CD1c-positive myeloid dendritic cell (primary cell): ENCODE measurements around the gene DMBT1.

ENCODE experiments used
- DNase-seq: peaks from one replicate; pipeline ENCODE4 v3.0.0-alpha.2; 2016; ENCODE audit errors: extremely low spot score

The DMBT1 gene

DNA sequence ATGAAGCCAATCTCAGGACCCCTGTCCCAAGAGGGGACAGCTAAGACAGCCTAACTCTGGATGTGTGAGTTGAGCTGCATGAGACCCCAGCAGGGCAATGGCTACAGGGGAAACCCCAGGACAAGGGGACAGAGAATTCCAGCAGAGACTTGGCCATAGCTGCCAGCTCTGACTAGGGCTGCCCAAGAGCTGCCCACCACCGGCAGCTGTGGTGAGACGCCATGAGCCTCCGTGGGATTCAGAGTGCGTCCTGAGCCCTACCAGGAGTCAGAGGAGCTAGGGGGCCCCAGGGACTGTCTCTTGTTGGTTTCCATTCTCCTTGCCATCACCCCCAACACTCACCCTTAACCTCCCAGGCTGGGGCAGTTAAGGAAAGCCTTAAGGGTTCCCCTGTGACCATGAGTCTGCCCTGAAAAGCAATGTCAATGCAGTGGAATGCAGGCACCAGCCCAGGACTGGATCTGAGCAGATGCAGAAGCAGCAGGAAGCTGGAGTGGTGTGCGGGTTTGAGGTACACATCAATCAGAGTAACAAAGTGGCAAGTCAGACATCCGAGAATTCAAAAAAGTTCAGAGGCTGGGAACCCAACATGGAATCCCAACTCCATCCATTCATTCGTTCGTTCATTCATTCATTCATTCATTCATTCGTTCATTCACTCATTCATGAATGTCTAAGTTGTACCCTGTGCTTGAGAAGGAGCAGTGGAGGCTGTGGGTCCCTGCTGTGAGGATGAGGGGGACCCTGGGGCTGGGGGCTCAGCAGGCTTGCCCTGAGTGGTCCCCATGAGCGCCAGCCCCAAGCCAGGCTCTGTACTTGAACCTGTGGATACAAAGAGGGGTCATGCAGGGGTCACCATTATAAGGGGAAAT is 86.2 kb downstream of the DMBT1 start:
- DNase-seq, result no peak

DNA sequence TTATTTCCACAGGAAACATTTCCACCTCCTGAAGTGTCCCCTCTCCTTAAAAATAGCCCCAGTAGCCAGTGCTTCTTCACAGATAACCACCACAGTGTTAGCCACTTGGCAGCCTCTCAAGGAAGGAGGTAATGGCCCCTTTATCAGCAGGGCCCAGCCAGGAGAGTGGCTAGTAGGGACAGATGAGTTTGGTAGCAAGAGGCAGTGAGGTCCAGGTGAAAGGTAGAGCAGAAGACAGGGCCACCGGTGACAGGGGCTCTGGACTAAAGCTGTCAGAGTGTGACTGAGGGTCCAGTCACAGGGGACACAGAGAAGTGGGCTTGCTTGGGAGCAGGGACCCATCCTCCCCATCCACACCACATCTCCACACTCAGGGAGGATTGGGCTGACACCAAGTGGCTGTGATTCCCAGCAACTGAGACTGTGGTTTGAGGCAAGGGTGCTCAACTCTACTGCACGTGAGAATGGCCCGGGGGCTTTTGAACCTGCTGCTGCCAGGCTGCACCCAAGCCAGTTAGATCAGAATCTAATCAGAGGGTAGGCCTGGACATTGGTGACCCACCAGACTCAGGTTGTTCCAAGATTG is 86.9 kb downstream of the DMBT1 start:
- no peak for DNase-seq

DNA sequence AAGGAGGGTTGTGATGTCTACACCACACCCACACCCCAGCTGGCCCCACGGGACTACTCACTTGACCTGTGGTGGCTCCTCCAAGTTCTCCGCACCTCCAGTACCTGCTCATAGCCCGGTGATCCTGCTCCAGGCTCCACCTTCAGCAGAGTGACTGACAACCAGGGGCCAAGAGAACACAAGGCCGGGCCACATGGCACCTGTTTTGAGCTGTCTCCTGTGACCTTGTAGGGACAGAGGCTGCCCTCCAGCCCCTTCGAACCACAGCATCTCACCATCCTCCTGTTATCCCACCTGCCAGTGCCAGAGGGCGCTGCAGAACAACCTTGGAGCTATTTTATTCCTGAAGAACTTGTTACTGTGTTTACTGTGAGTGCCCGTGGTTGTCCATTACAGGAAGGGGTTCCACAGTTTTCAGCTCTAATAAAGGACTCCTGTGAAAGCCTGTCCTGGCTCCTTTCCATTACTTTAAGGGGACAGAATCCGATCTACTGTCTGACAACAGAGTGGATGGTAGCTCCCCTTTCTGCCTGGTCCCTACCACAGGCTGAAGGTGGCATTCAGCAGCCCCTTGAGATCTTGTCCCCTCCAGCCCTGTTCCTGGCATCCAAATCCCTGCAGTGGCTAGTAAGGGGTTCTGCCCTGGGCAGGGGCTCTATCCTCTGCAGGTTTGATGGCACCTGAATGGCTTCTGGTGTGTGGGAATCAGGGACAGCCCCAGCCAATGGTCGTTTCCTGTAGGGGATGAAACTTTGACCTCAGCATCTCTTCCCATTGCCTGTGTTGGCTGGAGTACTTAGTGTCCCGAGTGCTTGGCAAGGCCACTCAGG is 88.3 kb downstream of the DMBT1 start:
- DNase-seq, result no peak

DNA sequence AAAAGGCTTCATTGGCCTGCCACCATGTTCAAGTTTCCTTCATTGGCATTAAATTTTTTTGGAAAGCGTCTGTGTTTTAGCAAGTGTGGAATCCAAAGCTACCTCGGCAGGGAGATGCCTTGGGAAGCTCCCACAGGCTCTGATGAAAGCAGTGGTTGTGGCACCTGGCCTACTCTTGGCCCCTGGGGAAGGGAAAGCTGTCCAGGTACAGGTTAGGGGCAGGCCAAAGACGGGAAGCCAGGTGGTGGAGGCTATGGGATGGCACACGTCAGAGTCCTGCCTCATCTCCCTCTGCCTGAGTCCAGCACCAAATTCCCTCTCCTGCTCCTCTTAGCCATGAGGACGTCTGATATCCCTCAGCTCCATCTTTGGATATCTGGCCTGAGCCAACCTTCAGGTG is 89.3 kb downstream of the DMBT1 start:
- DNase-seq, result no peak

DNA sequence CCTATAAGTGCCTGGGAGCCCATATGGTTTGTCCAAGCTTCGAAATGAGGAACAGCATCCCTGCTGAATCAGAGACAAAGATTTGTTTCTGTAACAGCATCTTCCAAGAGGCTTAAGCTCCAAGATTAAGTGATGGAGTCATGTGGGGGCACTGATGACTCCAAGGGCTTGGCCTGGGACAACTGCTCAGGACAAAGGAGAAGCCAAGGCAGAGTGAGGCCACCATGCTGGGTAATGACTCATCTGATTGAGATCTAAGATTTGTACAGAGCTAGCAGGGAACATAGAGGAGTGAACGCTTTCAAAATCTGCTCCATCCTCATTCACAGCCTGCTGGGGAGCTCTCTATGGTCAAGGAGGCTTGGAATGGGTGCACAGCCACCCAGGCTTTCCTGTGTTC is 89.8 kb downstream of the DMBT1 start:
- no peak for DNase-seq

DNA sequence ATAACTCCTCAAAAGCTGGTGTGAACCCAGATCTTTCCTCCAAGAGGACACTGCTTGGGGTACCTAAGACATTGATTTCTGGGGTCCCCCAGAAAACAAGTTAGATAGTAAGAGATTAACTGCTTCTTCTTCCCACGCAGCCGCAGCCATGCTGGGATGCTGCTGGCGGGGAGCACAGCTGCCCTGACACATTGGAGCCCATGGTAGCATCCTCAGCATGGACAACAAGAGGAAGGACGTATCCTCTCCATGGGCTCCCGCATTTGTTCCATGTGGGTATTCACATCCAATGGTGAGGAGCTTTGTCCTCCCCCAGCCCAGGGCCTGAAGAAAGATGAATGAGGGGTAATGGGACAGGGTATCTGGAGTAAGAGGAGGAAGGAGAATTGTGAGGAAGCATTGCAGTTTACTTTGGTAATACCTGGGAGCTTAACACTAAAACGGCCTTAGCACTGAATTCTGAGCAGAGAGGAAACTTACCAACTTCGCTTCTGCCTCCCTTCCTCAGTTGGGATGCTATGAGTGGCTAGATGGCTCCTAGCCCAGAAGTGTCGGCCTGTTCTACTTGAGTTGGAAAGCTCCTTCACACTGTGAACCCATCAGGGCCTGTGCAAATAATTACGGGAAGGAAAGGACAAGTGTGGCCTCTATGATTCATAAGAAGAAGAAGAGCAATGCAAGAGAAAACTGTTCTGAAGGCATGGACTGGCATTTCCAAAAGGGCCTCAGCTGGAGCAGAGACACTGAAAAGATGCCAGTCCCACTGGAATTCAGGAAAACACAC is 95.2 kb downstream of the DMBT1 start:
- no peak for DNase-seq

DNA sequence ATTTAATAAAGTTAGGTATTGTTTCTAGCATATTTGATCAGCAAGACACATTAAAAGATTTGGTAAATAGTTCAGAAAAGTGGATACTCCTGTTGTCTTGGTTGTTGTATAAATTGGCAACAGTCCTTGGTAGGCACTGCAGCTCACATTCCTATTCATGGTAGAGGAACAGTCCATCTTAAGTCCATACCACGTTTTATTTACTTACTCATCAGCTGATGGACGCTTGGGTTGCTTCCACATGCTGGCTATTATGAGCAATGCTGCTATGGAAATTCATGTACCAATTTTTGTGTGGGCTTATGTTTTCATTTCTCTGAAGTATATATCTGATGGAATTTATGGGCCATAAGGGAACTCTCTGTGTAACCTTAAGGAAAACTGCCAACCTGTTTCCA is 95.8 kb downstream of the DMBT1 start:
- no peak for DNase-seq

DNA sequence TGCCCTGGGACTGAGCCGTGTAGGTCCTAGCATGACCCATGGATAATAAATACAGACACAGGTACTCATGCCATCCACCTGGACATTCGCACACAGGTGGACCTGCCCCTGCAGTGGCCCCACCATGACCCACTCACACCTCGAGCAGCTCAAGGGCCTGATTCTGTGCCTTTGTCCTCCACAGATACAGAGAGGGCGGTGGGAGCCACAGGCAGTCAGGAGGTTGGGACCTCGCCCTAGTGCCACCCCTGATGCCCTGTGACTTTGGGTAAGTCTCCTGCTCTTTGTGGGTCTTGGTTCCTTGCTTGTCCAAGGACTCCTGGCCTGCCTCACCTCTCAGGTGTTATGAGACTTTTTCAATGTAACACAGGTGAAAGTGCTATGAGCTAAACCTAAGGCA is 96.2 kb downstream of the DMBT1 start:
- no peak for DNase-seq

DNA sequence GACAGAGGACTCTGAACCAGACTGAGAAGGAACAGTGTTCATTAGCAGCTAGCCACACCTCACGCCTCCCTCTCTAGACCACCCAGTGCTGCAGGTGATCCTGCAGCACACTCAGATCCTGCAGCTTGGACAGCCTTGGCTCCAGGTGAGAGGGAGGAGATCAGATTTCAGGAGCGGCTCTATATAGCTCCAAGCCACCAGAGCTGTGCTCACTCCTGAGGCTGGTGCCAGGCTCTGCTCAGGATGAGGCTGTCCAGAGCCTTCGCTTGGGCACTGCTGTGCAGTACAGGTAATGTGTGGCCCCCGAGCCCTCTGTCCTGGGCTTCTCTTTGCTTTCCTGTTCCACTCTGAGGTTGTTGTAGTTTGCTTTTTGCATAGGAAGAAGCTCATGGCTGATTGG is 96.7 kb downstream of the DMBT1 start:
- DNase-seq, result no peak

DNA sequence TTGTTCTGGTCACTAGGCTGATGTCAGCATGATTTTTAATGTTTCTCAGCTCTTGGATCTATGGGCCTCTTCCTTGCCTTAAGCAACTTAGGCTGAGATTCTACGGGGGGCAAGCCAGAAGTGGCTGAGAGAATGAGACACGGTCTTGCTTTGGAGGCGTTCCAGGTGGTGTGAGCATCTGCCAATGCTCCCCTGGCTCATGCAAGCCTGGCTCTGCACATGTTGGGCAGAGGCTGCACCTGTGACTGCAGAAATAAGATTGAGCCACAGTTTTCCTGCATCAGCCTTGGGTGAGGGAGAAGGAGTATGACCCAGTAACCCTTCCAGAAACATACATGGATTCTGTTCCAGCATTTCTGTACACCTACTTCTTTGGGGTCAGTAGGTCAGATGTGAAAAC is 97.2 kb downstream of the DMBT1 start:
- DNase-seq, result no peak

DNA sequence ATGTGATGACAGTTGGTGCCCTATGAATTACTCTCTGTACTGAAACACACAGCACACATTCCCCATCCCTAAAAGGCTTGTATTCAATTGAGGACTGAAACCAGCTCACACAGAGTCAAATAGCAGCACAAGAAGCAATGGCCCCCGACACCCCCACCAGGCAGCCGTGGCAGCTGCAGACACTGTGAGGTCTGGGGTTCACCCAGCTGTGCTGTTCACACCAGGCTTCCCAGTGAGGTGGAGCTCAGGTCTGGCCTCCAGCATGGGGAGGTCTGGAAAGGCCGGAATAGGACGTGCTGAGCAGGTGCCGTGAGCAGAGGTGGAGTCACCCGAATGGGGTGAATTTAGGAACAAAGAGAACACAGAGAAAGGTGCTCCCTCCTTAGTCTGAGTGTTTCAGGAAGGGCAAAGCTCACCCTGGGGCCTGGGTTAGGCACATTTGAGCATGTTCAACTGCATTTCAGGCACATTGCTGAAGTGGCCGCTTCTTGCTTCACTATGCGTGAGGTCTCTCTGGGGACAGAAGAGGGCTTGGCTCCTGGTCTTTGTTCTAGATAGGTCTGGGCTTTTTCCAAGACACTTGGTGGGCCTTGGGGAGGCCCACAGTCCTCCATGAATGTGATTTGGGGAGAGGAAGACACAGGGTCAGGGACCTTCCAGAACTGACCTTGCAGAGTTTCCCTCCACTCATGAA is 97.9 kb downstream of the DMBT1 start:
- no peak for DNase-seq

DNA sequence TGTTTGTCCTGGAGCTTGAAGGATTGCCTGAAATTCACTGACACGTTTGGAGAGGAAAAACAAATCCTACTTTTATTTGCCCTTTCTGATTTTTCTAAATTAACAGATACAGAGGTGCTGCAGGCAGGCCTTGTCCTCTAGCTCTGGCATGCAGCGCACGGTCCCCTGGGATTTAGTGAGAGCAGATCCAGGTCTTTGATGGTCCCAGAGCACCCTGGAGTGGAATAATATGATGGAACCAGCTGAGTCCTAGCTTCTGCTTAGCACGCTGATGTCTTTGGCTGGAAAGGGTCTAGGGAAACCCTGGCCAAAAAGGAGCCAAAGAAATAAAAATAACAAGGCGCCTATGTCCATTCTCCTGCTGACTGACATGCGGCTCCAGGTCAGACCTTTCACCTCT is 98.6 kb downstream of the DMBT1 start:
- no peak for DNase-seq

DNA sequence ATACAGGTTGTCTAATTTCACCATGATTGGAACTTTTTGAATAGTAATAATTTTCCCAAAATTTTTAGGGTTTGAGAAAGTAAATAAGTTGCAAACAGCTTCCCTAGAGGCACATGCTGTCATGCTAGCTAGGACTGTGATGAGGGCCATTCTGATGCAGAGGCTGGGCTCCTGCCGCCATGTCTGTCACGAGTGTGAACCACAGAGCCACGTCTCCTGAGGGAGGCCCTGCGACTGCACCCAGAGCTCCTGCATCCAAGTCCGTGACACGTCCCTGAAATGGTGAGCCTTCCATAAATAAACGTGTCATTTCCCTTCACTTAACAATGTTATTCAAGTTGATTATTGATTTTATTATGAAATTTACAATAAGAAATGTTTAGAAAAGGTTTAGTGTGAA is 99.1 kb downstream of the DMBT1 start:
- DNase-seq, result no peak

DNA sequence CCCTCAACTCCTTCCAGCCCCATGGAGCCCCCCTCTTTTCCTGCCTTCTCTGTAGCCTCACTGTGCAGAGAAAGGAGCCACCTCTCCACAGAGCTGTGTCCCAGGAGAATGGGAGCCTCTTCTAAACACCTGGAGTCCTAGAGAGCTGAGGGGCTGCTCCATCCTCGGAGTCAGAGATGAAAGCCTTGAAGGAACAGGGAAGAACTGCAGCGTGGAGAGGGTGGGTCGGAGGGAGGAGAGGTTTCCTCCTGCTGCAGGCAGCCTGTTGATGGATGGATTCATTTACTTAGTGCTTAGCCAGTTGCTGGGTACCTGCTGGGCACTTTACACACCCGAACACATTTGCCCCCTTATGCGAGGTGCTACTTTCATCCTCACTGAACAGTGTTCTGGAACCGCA is 100.1 kb downstream of the DMBT1 start:
- no peak for DNase-seq

DNA sequence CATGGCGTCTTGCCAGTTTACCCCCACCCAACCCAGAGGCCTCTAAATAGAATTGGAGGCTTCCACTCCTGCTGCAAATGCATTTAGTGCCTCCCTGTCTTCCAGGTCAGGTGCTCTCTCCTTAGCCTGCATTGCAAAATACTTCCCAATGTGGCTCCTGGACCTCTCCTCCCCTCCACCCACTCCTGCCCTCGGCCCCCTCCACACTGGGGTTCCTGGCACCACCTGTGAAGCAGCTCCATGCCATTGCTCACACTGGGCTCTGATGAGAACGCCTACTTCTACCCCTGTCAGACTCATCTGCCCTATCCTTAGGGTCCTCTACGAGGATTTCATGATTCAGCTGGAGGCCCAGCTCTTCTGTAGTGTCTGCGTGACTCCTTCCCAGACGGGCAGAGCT is 101.7 kb downstream of the DMBT1 start:
- no peak for DNase-seq

DNA sequence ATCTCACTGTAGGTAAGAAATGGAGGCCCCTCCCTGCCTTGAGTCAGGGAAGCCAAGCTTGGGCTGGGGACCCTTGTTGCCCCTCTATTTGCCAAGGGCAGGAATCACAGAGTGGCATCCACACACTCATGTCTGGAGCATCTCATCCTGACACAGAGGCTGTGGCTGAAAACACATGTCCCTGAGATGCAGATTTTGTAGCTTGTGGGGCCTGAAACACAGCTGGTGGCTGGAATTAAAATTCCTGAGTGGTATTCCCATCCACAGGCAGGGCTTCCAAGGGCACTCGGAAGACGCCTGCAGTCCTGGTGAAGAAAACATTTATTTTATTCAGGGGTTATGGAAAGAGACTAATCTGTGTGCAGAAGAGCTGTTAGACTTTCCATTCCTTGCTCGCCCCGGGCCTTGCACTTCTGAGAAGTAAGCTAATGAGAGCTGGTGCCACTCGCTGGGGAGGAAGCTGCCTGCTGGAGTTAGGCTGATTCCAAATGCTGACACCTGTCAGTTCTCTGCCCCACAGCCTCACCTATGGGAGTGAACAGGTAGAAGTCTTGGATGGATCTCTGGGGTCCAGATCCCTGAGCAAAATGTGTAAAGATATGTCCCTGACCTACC is 103.1 kb downstream of the DMBT1 start:
- DNase-seq, result no peak

DNA sequence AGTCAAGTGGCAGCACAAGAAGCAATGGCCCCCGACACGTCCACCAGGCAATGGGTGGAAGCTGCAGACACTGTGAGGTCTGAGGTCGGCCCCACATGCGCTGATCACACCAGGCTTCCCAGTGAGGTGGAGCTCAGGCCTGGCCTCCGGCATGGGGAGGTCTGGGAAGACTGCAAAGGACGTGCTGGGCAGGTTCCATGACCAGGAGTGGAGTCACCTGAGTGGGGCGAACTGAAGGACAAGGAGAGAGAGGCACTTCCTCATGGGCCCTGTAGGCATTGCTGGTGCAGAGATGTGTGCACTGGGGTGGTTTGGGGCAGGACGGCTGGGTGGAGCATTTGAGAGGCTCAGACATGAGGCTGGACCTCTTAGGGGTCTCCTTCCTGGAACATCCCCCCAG is 103.9 kb downstream of the DMBT1 start:
- DNase-seq, result no peak

DNA sequence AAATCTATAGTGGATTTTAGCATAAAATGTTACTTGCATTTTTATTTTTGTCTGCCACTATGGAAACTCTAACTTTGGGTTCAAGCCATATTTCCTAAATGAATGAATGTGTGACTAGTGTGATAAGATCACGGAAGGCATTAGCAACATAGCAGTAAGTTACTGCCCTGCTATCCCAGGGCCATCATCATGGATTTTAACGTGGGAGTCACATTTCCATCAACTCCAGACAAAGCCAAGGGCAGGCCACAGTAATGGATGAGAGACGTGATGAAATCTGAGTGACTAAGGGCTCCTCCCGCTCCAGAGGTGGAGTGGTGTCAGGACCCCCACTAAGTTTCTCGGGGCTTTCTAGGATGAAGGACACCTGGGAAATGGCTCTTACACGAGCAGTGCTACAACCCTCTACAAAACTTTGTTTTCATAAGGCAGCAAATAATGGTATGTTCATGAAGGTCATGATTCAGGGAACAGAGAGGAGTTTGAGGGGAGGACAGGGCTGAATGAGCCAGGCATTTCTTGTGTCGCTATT is 104.8 kb downstream of the DMBT1 start:
- DNase-seq, result no peak

DNA sequence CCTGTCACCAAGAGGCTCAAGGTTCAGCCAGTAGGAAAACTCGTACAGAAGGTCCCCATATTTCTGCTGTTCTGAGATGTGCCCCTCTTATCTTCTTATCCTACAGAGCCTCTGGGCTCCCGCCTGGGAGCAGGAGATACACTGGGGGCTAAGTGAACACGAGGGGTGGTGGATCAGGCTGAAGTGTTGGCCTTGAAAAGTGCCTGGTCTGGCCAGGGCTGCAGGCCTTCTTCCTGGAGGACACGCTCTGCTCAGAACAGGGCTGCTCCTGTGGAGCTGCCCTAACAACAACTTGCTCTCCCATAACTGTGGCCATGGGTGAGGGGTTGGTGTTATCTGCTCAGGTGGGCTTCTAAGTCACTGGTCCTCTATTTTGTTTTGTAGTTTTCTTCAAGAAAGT is 105.4 kb downstream of the DMBT1 start:
- no peak for DNase-seq

DNA sequence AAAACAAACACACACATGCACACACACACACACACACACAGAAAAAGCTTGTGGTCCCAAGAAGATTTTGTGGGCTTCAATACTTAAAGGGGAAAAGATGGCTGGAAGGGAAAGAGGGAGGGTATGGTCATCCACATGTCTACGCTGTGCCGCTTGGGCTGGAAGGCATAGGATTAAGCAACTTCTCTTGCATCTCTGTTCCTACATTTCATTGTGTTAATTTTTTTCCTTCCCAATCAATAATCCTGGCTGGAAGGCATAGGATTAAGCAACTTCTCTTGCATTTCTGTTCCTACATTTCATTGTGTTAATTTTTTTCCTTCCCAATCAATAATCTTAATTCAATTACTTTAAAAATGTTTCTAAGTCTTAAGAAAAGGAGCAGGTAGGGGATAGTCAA is 108.5 kb downstream of the DMBT1 start:
- DNase-seq, result no peak

DNA sequence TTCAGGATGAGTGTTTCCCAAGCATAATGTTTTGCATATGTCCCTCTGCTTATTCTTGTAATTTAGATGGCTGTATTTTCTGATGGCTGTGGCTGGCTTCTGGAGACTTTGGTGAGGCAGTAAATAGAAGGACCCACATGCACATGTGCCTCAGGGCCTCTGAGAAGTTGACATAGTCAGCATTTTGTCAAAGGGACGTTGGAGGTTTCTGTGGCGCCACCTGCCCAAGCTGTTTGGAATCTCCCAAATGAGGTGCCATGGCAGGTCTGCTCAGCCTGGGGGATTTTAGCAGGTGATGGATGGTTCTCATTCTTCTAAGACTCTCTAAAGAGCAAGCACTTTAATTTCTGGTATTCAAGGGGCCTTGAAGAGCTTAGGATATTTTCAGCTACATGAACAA is 109.3 kb downstream of the DMBT1 start:
- DNase-seq, result no peak
